GM08714 (cell line): ENCODE data around the gene SLC26A2.
"Not testable (repeated sequence)": the region's sequence is repeated elsewhere in the genome, so short reads cannot be mapped to it uniquely, and the experiment has no call there.

ENCODE experiments used
- H3K4me3 ChIP-seq: fragments of 200-500 bp; sonication (Bioruptor generic); 2 replicates; pipeline ENCODE4 v1.5.1; 2014; ENCODE audit warnings: mild to moderate bottlenecking, low read length, inconsistent platforms
- ZNF274 ChIP-seq: IDR thresholded peaks from 2 replicates; pipeline ENCODE4 v1.6.1; 2012; ENCODE audit warnings: mild to moderate bottlenecking, low read depth, low read length

The SLC26A2 gene

DNA sequence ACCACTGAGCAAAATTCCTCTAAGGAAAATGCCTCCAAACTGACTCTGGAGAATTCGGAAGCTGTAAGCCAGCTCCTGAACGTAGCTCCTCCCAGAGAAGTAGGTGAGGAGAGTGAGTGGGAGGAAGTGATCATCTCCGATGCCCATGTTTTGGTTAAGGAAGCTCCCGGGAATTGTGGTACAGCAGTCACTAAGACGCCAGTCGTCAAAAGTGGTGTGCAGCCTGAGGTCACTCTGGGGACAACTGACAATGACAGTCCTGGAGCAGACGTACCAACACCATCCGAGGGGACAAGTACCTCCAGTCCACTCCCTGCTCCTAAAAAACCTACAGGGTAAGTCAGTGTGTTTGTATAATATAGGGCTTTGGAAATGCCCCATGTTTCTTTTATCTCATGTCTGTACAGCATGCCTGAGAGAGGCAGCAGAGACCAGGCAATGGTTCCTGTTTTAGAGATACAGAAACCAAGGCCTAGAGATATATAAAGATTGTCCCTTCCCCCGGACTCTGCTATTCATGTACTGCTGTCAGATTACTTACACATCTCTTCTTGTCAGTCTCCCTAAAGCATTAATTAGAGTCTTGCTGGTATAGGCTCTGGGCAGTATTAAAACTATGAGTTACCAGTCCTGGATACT lies 63.9 kb downstream of the SLC26A2 start:
- no peak overlapping the region for H3K4me3 ChIP-seq

DNA sequence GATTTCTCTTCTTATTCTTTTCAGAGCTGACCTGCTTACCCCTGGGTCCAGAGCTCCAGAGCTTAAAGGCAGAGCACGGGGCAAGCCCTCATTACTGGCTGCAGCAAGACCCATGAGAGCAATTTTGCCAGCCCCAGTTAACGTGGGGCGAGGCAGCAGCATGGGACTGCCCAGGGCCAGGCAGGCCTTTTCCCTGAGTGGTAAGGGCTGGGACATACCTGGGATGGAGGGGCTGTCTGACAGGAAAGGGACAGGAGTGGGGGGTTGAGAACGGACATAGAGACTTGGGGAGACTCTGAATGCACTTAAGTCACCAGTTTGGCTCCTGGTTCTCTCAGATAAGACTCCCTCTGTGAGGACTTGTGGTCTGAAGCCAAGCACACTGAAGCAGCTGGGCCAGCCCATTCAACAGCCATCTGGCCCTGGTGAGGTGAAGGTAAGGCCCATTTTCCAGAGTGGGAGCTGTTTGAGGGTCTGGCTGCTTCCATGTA lies 66.2 kb downstream of the SLC26A2 start:
- no peak for TF ChIP-seq ZNF274
- no peak overlapping the region for H3K4me3 ChIP-seq

More for the DNA sequence above, 63.9 kb downstream of the SLC26A2 start:
- no peak for TF ChIP-seq ZNF274

DNA sequence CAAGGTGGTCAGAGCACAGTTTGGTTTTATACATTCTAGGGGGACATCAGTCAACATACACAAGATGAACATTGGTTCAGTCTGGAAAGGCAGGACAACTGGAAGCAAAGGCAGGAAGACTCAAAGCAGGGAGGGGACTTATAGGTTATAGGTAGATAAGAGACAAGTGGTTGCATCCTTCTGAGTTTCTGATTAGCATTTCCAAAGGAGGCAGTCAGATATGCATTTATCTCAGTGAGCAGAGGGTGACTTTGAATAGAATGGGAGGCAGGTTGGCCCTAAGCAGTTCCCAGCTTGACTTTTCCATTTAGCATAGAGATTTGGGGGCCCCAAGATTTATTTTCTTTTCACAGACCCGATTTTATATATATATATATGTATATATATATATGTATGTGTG lies 67.5 kb downstream of the SLC26A2 start:
- H3K4me3 ChIP-seq = not testable (repeated sequence)

DNA sequence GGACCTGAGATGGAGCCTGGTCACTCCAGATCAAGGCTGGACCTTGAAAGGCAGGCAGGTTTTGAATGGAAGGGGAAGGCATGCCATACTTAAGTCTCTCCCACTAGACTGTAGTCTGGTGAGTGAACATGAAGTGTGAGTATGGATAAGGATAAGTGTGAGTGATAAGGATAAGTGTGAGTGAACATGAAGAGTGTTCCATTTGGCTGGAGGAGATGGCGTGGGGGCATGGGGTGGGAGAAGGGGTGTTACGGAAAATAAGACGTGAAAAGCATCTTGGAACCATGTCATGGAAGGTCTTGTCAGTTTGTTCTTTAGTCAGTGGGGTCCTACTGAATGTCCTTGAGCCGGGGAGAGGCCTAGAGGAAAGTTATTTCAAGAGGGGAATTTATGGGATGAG lies 72.8 kb downstream of the SLC26A2 start:
- TF ChIP-seq ZNF274 = no peak

DNA sequence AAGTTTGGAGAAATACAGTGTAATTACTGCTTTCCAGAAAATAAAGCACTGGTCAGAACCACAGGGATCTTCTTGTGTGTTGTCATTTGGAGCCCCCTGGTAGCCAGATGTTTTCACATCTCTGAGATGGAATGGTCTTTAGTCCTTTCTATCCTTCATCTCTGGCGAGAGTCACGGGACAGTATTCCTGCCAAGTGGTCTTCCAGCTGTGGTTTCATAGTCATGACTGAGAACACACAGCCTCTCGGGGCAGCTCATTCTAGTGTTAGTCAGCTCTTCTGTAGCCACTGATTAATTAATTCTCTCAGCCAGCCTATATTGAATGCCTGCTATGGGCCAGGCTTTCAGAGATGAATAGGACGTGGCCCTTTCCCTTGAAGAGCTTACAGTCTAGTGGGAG lies 74.1 kb downstream of the SLC26A2 start:
- no peak overlapping the region for H3K4me3 ChIP-seq
- TF ChIP-seq ZNF274 = no peak

More for the DNA sequence above, 72.8 kb downstream of the SLC26A2 start:
- H3K4me3 ChIP-seq = no peak overlapping the region

DNA sequence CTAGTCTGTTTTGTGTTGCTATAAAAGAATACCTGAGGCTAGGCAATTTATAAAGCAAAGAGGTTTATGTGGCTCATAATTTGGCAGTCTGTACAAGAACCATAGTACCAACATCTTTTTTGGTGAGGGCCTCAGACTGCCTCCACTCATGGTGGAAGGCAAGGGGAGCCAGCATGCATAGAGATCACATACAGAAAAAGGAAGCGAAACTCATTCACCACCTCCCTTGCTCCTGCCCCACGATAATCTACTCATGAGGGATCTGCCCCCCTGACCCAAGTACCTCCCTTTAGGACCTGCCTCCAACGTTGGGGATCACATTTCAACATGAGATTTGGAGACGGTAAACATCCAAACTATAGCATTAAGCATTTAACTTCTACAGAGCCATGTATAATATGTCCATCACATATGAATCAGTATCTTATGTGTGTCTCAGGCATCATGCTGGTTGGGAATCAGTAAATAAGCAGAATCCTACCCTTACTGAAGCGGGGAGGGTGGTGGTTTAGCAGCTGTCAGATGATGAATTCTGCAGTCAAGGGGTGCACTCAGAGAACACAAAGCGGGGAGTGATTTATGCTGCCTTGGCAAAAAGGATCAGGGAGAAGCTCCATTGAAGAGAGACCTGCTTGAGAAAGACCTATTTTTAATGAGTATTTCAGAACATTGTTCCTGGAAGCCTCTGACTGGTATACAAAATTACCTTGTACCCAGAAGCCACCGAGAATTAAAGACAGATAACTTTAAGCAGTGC lies 74.8 kb downstream of the SLC26A2 start:
- no peak for TF ChIP-seq ZNF274
- no peak overlapping the region for H3K4me3 ChIP-seq

DNA sequence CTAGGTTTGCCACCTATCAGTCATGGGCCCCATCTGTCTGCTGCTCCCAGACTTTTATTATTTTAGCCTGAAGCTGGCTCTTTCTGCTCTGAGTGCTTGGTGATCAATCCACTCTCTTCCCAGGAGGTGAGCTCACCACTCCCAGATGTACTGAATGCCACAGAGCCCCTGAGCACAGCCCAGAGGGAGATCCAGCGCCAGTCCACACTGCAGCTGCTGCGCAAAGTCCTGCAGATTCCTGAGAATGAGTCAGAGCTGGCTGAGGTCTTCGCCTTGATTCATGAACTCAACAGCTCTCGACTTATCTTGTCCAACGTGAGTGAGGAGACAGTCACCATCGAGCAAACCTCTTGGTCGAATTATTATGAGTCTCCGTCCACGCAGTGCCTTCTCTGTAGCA lies 76.0 kb downstream of the SLC26A2 start:
- TF ChIP-seq ZNF274 = no peak
- H3K4me3 ChIP-seq = no peak overlapping the region
